Ishikawa (cell line): ENCODE data around the gene INSIG1.

Source experiments
- CEBPB ChIP-seq: IDR thresholded peaks from 2 replicates; pipeline ENCODE4 v1.6.1; 2012
- CREB1 ChIP-seq: IDR thresholded peaks from 2 replicates; pipeline ENCODE4 v1.6.1; 2012; ENCODE audit warnings: low read depth
- EGR1 ChIP-seq: IDR thresholded peaks from 2 replicates; pipeline ENCODE4 v1.6.1; 2012
- EP300 ChIP-seq: IDR thresholded peaks from 2 replicates; pipeline ENCODE4 v1.6.1; 2012; ENCODE audit warnings: borderline replicate concordance
- FOXM1 ChIP-seq: IDR thresholded peaks from 2 replicates; pipeline ENCODE4 v1.6.1; 2012; ENCODE audit warnings: low read depth, borderline replicate concordance
- MAX ChIP-seq: IDR thresholded peaks from 2 replicates; pipeline ENCODE4 v1.6.1; 2012
- NFIC ChIP-seq: IDR thresholded peaks from 2 replicates; pipeline ENCODE4 v1.6.1; 2012
- RAD21 ChIP-seq: IDR thresholded peaks from 2 replicates; pipeline ENCODE4 v1.6.1; 2012; ENCODE audit warnings: low read depth
- TAF1 ChIP-seq: IDR thresholded peaks from 2 replicates; pipeline ENCODE4 v1.6.1; 2012; ENCODE audit warnings: low read depth, mild to moderate bottlenecking
- TCF12 ChIP-seq: IDR thresholded peaks from 2 replicates; pipeline ENCODE4 v1.6.1; 2012; ENCODE audit warnings: low read depth
- TEAD4 ChIP-seq: IDR thresholded peaks from 2 replicates; pipeline ENCODE4 v1.6.1; 2012
- USF1 ChIP-seq: IDR thresholded peaks from 2 replicates; pipeline ENCODE4 v1.6.1; 2012
- YY1 ChIP-seq: IDR thresholded peaks from 2 replicates; pipeline ENCODE4 v1.6.1; 2012; ENCODE audit warnings: low read depth
- ZBTB7A ChIP-seq: IDR thresholded peaks from 2 replicates; pipeline ENCODE4 v1.6.1; 2012; ENCODE audit warnings: low read depth
- TF ChIP-seq, protein P1 (sequence below): IDR thresholded peaks from 2 replicates; pipeline ENCODE4 v1.6.1; 2012; ENCODE audit warnings: low read depth, mild to moderate bottlenecking

The INSIG1 gene

GRCh38 chr7:155256081-155256760 is 41.5 kb upstream of the INSIG1 start:
- TF ChIP-seq TAF1, result no peak
- TF ChIP-seq CREB1, result no peak
- TF ChIP-seq ZBTB7A, result no peak
- TF ChIP-seq CEBPB, result no peak

DNA sequence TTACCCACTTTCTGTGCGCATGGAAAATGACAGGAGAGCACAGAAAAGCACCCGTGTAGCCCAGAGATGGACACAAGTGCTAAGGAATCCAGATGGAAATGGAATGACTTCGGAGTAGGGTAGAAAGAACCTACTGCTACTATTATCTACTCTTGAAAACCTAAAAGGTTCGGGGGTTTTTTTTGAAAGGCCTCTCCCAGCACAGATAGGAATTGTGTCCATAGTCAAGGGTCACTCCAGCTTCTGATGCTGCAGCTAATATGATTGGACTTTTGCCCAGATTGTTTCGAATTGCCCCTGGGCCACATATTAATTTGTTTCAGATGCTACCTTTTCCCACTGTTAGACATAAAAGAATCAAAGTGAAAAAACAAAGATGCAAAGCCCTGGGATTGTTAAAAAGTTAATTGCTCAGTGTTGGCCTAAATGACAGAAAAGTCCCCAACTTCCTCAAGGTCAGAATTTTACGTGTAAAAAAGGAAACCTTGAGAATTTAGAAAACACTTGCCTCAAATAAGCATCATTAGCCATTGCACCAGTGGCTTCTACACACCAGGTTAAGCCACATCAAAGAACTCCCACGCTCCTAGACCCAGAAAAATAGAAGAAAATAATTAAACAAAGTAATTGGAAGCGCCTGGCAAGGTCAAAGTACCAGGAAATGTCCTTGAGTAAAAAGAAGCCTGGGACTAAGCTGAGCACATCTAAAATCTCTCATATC is 40.8 kb upstream of the INSIG1 start:
- TF ChIP-seq, protein P1, sequence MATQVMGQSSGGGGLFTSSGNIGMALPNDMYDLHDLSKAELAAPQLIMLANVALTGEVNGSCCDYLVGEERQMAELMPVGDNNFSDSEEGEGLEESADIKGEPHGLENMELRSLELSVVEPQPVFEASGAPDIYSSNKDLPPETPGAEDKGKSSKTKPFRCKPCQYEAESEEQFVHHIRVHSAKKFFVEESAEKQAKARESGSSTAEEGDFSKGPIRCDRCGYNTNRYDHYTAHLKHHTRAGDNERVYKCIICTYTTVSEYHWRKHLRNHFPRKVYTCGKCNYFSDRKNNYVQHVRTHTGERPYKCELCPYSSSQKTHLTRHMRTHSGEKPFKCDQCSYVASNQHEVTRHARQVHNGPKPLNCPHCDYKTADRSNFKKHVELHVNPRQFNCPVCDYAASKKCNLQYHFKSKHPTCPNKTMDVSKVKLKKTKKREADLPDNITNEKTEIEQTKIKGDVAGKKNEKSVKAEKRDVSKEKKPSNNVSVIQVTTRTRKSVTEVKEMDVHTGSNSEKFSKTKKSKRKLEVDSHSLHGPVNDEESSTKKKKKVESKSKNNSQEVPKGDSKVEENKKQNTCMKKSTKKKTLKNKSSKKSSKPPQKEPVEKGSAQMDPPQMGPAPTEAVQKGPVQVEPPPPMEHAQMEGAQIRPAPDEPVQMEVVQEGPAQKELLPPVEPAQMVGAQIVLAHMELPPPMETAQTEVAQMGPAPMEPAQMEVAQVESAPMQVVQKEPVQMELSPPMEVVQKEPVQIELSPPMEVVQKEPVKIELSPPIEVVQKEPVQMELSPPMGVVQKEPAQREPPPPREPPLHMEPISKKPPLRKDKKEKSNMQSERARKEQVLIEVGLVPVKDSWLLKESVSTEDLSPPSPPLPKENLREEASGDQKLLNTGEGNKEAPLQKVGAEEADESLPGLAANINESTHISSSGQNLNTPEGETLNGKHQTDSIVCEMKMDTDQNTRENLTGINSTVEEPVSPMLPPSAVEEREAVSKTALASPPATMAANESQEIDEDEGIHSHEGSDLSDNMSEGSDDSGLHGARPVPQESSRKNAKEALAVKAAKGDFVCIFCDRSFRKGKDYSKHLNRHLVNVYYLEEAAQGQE, result no peak
- TF ChIP-seq TEAD4 (no peak), CEBPB (no peak), ZBTB7A (no peak), NFIC (no peak), CREB1 (no peak), RAD21 (no peak), EP300 (no peak), TCF12 (no peak), YY1 (no peak)

DNA sequence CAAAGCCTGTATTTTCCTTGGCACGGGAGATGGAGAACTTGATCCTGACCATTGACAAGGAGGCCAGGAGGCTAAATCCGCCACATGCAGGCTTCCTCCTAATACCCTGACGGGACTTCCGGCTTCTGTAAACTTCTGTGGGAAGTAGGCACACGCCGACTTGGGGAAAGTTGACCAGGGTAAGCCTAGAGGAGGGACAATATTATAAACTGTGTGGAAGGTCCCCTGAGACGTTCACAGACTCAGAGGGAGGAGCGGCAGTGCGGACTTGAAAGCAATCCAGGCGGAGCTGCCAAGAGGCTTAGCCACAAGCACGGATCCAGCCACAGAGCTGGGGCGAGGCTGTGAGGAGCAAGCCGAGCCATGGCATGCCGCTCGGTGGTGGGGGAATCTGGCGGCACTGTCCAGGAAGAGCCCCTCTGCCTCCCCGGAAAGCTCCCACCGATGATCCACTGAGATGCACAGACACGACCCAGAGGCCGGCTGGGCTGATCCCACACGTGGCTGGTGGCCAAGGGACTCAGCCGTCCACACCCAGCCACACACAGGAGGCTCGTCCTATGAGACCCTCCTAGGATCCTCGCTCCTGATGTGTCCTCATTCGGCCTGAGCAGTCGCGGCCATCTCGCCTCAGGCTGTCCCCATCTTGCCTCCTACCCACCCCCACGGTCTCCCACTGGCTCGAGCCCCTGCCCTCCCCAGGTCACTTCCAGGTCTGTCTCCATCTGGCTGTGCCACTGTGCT is 40.0 kb upstream of the INSIG1 start:
- TF ChIP-seq MAX, result no peak
- no peak for TF ChIP-seq YY1
- TF ChIP-seq TEAD4, result no peak
- no peak for TF ChIP-seq RAD21
- TF ChIP-seq CEBPB, result no peak
- no peak for TF ChIP-seq TCF12
- no peak for TF ChIP-seq ZBTB7A
- TF ChIP-seq, protein P1, result no peak
- no peak for TF ChIP-seq TAF1
- TF ChIP-seq EGR1, result no peak
- no peak for TF ChIP-seq CREB1
- TF ChIP-seq EP300, result no peak
- no peak for TF ChIP-seq NFIC
- TF ChIP-seq FOXM1, result no peak
- no peak for TF ChIP-seq USF1

DNA sequence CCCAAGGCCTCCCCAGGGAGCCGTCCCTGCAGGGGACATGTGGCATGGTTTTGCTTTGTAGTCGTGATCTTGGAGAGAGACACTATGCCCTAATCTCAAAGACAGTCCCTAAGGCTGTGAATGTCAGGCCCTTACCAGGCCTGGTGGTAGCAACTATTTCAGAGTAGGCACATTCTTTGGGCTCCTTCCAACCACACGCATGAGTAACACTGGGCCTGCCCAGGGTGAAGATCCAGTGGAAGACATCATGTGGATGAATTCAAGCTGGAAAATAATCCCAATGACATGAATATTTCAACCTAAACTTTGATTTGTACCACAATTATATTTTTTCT is 39.5 kb upstream of the INSIG1 start:
- TF ChIP-seq TEAD4 (peak; percentile 29; the same call in 1 of the 2 replicates), TAF1 (no peak)

DNA sequence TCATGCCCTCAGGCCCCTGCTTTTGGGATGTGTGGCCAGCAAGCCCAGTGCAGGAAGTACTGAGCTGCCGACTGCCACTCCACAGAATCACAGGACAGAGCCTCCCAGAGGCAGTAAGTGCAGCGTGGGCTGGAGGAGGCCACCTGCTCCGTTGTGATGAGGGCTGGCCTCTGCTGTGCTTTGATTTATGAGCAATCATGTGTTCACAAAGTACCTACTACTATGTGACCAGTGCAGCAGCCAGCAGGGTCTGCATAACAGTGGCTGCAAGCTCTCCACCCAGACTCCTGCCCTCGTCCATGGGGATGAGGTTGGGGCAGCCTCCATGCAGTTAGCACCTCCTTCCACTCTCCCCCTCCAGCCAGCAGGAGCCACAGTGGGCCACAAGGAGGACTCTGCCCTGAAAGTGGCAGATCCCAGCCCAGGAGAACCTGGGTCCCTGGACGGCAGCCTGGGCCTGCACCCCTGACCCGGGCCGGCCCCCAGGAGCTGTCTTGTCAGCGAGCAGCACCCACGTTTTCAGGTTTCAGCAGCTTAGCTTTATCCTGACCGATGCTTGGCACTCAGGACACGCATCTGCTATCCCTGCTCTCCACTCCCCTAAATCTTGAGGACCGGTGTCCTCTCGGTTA is 37.7 kb upstream of the INSIG1 start:
- TF ChIP-seq YY1 (no peak), RAD21 (no peak)

- TF ChIP-seq, protein P1, result no peak
Measured at GRCh38 chr7:155260498-155260872, 37.2 kb upstream of the INSIG1 start.
